Measurements from ENCODE around the gene GPR55. TPM values are rescaled to one million over a fixed set of nuclear protein-coding genes. Genes with fewer than 3 reads are reported as not detected.

Gene GPR55
- total RNA-seq, 1 experiment from 2014 or later: not detected

- H3K4me3 Mint-ChIP-seq: peak overlapping the region; percentile 88 to 93
- peaks cover 5% of the 10 kb centered on the region; the same call in 1 of the 2 replicates for H3K27me3 Mint-ChIP-seq (ENCODE audit: low read depth)
- H3K79me2 ChIP-seq (ENCODE audit: insufficient read depth, low read length): peaks cover 29% of the 10 kb centered on the region
- no peaks in the 10 kb centered on the region for H3K9me3 ChIP-seq (ENCODE audit: control insufficient read depth, low read depth, low read length)
- no peak for DNase-seq
- H3K4me1 Mint-ChIP-seq: peaks cover 70 to 71% of the 10 kb centered on the region in 2 experiments
- peak overlapping the region; percentile 86 to 98 (median 93) for H3K27ac Mint-ChIP-seq
- H3K4ac ChIP-seq (ENCODE audit: low read depth, low read length): peak overlapping the region; percentile 11; the same call in 1 of the 2 replicates
- H3K27ac ChIP-seq (ENCODE audit: insufficient read length, low read depth, low read length): no peak overlapping the region
- peaks cover 25% of the 10 kb centered on the region; the same call in 1 of the 2 replicates for H3K4me1 ChIP-seq (ENCODE audit: insufficient read depth, low read length)
- no peak overlapping the region for H2BK20ac ChIP-seq (ENCODE audit: low read depth, low read length, poor library complexity, severe bottlenecking)
- no peak overlapping the region for H2AK5ac ChIP-seq (ENCODE audit: insufficient read length, low read length)
- H3T11ph ChIP-seq (ENCODE audit: low read length): no peak overlapping the region
- no peak overlapping the region for H4K91ac ChIP-seq (ENCODE audit: insufficient read length, low read depth, low read length)
- H3K79me1 ChIP-seq (ENCODE audit: insufficient read depth, low read depth, low read length, poor library complexity, severe bottlenecking): no peaks in the 10 kb centered on the region
- H2BK120ac ChIP-seq (ENCODE audit: low read depth, low read length, poor library complexity, severe bottlenecking): no peak overlapping the region
- H2BK15ac ChIP-seq (ENCODE audit: low read depth, low read length): no peak overlapping the region
- no peak overlapping the region for H2BK5ac ChIP-seq (ENCODE audit: insufficient read length, low read length)
- H4K20me1 ChIP-seq (ENCODE audit: control insufficient read depth, insufficient read depth, insufficient read length): no peaks in the 10 kb centered on the region
- peaks cover 0 to 5% (median 3%) of the 10 kb centered on the region in 3 experiments; a peak in 2 of 7 replicates for H3K36me3 Mint-ChIP-seq (ENCODE audit: insufficient read depth in 1 of 3, low read depth in 3 of 3)
- H4K5ac ChIP-seq (ENCODE audit: insufficient read length, low read depth, low read length): no peak overlapping the region
- H3K9ac ChIP-seq (ENCODE audit: extremely low read depth, insufficient read length, low read length): peak overlapping the region; percentile 79
- peak overlapping the region; percentile 64 for H3K14ac ChIP-seq (ENCODE audit: insufficient read depth, low read length)
- H2BK12ac ChIP-seq (ENCODE audit: insufficient read length, low read depth, low read length): no peak overlapping the region
- H3K23ac ChIP-seq (ENCODE audit: insufficient read length, low read depth, low read length): no peak overlapping the region
- no peak overlapping the region for H2AFZ ChIP-seq (ENCODE audit: low read length)
- peaks cover 0 to 2% of the 10 kb centered on the region in 2 experiments; a peak in 2 of 5 replicates for H3K9me3 Mint-ChIP-seq
- no peak overlapping the region for H4K8ac ChIP-seq (replicated peaks; ENCODE audit: insufficient read length, low read depth, low read length)
- TF ChIP-seq CTCF (conservative IDR thresholded peaks at IDR 0.05): no peak
- H3K4me2 ChIP-seq (ENCODE audit: insufficient read depth, insufficient read length, low read length): peak overlapping the region; percentile 73
- H3K27me3 ChIP-seq (ENCODE audit: insufficient read depth, low read length): no peaks in the 10 kb centered on the region
- peak overlapping the region; percentile 83 for H3K18ac ChIP-seq (ENCODE audit: insufficient read length, low read depth, low read length)
- no CpG with 5 or more reads among the region's 24 CpGs for WGBS (ENCODE audit: extremely low coverage, insufficient read length, low lambda C conversion rate)
- H3K56ac ChIP-seq (ENCODE audit: insufficient read length, low read depth, low read length): no peak overlapping the region
- peaks cover 10% of the 10 kb centered on the region for H3K23me2 ChIP-seq (ENCODE audit: insufficient read length, low read depth, low read length, poor library complexity, severe bottlenecking)
Measured at GRCh38 chr2:230865307-230865765, 59.7 kb downstream of the GPR55 start.
